NCI-H2081 (cell line): ENCODE measurements around the gene MFNG.

Experiments used
- DNase-seq, 2 experiments: peaks; one replicate each; lab custom pipeline; 2025; lab: John Stamatoyannopoulos, UW

The MFNG gene

DNA sequence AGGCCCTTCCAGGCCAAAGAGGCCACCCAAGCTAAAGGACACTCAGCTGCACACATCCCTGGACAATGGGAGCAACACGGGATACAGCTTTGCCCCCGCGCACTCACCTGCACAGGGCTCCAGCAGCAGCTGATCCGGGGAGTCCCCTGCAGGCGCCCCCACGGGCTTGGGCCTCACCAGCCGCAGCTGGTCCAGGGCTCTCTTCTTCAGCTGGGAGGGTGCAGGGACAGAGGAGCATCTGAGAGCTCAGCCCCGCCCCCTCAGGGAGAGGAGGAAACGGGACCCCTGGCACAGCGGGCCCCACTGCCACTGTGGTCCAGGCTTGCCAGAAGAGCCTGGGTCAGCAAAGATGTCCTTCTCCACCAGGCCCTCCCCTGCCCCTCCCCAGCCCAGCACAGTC, 7.8 kb upstream of the MFNG start:
- DNase-seq, result no peak

- no peak for DNase-seq
These were observed 6.5 kb upstream of the MFNG start for GRCh38 chr22:37492428-37493344.

GRCh38 chr22:37491559-37492427, 5.6 kb upstream of the MFNG start:
- DNase-seq, result no peak

- no peak for DNase-seq
These were observed 4.9 kb upstream of the MFNG start for GRCh38 chr22:37491106-37491505.

- DNase-seq, result no peak
These were observed 3.8 kb upstream of the MFNG start for GRCh38 chr22:37489983-37490382.

- no peak for DNase-seq
These were observed 2.4 kb upstream of the MFNG start for GRCh38 chr22:37488337-37489135.

- no peak for DNase-seq
These were observed 1.4 kb upstream of the MFNG start for GRCh38 chr22:37487571-37487970.

DNA sequence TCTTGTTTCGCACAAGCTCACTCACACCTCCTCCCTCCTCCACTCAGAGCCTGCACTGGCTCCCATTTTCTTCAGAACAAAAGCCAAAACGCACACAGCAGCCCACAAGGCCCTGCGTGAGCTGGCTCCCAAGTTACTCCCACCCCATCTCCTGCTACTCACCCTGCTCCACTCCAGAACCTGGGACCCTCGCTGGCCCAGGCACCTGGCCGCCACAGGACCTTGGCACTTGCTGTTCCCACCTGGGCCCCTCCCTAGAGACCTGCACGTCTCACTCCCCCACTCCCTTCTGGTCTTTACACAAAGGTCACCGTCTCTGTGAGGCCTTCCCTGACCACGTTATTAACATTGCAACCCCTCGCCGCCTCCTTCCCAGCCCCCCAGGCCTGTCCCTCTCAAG, 945 bp upstream of the MFNG start:
- DNase-seq, result no peak

GRCh38 chr22:37485395-37486223, 575 bp downstream of the MFNG start:
- DNase-seq, result no peak

DNA sequence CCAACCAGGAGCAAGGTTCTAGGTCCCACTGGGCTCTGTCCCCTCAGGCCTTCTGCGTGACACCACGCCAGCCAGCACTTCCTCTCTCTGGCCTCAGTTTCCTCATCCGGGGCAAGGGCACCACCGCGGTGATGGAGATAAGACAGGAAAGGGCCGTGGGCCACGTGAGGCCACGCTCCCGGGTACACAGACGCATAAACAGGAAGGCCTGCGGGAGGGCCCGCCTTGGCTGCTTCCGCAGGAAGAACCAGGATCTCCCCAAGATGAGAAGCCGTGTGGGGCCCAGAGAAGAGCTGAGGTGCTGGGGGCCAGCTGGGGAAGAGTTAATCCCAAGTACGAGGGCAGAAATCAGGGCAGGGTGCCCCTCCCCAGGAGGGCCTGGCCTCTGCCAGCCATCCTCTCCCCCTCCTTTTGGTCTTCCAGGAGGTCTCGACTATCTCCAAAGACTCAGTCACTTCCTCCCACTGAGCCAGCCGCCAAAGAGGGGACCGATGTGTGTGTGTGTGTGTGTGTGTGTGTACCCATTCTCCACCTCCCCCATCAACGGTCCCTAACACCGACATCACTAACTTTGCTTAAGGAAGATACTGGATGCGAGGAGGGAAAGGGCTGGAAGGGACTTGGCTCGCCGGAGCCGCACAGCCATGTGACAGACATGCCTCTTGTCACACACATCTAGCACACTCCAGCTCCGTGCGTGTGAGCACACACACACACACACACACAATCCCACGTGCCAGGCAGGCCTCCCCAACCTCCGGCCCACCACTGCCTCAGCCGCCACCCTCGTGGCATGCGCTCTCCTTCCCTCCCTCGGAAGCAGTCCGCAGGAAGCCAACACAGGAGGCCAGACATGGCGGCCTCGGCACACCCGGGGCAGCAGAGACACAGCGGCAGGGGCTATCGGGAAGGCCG, 1.4 kb downstream of the MFNG start:
- DNase-seq, result no peak

DNA sequence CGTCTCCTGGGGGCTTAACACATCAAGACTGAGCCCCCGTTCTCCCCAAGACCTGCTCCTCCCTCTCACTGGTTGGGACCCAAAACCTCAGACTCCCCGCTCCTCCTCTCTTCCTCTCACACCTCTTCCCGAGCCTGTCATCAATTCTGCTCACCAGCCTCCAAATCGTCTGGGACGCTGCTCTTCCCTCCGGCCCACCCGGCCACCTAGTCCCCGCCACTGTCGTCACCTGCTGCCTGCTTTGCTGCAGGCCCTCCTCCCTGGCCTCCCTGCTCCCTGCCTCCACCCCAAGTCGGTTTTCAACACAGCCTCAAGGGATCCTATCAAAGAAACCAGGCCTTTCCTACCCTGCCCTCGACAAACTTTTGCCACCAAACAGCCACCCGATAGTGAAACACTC, 3.1 kb downstream of the MFNG start:
- no peak for DNase-seq

DNA sequence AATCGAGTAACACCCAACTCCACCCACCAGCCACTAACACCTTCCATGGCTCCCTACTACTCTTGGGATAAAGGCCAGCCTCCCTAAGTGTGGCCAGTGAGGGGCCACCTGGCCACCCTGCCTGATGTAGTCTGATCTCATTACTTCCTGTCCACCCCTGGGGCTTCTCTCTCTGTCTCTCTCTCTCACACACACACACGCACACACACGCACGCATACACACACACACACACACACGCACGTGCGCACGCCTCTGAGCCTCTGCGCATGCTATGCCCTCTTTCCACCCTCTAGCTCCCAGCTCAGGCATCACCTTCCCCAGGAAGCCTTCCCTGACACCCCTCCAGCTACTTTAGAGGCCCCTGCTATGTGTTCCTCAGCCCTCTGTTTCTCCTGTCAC, 3.9 kb downstream of the MFNG start:
- DNase-seq, result no peak

DNA sequence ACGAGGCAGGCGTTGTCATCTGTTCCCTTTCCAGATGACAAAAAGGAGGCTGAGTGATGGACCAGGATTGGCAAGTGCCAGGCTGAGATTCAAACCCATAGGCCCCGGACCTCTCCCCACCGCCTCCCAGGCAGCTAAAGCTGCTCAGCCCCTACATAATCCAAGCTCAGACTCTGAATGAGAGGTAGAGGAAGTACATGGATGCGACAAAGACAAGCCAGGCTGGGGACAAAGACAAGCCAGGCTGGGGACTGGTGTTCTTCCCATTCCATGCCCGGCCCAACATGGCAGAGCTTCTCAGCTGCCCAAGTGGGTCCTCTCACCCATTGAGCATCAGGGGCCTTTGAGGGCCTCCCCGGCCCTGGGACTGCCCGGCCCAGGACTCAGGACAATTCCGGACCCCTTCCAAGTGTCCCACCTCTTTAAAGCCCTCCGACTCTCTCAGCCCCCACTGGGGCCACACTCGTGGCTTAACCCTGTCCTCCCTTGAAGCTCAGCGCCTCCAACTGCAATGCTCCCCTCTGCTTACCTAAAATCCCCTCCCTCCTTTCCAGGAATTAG, 4.8 kb downstream of the MFNG start:
- DNase-seq, result no peak

- no peak for DNase-seq
These were observed 5.5 kb downstream of the MFNG start for GRCh38 chr22:37480387-37481346.

DNA sequence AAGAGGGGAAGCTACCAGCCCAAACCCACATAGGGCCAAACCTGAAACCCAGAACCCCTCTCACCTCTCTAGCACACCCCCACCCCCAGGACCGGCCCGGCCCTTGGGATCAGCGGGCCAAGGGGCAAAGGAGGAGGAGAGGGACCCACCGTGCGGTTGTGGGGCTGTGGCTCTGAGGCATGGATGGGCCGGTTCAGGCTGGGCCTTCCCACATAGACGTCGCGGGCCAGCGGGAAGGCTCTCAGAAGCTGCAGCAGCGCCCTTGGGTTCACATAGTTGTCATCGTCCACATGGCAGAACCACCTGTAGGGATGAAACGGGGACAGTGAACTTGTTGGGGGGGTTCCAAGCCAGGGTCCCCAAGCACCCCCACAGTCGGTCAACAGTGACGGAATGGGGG, 7.0 kb downstream of the MFNG start:
- DNase-seq, result no peak

DNA sequence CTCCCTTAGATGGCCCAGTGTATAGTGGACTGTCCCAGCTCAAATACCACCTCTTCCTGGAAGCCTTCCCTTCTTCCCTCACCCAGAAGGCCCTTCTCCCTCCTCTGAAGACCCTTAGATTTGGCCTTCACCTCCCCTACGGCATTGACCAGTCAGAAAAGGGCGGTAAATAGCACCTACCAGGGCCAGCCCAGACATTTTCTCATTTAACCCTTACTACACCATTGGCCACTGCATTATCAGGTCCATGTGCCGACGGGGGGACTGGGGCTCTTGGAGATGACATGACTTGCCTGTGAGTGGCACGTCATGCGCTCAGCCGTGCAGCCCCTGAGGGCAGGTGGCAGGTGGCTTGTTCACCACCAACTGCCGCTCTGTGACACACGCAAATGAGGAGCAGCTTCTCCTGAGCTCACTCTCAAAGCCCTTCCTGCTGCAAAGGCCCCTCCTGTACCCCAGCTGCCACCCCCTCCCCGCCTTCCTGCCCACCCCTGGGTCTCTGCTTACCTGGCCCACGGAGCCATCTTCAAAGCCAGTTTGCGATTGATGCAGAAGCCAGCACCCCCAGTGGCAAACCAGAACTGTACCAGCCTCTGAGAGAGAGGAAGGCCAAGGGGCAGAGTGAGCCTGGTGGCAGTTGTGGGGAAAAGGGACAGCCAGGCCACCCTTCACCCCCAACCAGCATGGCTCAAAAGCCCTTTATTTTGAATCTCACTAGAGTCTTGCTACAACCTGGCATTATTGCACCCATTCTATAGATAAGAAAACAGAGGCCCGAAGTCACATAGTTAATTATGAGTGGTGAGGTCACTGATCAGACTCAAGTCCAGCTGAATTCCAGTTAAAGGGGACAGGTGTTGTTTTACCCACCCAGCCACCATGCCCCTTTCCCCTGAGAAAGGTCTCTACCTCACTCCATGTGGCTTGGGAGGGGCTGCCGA, 9.5 kb downstream of the MFNG start:
- no peak for DNase-seq

DNA sequence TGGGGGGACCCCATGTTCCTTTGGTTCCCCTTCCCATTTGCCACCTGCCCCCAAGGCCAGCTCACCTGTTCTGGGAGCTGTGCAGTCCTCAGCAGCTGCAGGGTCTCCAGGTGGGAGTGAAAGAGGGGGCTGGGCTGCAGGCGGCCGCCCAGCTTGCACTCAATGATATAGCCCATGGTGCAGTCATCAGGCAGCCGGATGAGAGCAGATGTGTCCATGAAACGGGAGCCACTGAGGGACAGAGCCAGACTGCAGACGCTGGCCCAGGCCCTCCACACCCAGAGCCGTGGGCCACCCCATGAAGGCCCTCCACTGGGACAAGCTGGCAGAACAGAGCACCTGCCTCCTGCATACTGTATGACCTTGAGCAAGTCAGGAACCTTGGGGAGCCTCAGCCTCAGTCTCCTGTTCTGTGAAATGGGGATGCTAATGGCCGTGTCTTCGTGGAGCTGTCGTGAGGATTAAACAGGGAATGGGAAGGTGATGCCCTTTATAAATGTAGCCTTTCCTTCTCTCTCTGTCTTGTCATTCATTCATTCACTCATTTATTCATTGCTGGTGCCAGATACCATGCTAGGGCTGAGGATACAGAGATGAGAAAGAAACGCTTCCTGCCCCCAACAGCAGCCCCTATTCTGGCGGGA, 11.6 kb downstream of the MFNG start:
- DNase-seq, result no peak
